ENCODE measurements around the gene CRISP1.

DNA sequence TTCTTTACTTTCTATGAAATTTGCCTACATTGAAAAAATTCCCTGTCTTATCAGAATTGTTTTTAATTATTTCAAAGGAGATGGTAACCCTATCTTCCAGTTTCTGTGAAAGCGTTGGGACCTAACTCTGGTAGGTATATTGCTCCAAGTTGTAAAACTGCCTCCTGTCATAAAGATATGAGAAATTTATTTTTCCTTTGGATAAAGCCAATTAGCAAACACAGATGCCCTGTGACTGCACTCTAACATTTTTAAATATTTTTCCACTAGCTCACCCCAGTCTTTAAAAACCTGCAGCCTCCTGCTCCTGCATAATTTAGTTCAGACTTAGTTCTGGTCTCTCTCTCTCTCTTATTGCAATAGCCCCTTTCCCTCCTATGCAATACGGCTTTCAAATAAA lies 39.0 kb upstream of the CRISP1 start:
- TF ChIP-seq, protein P1, sequence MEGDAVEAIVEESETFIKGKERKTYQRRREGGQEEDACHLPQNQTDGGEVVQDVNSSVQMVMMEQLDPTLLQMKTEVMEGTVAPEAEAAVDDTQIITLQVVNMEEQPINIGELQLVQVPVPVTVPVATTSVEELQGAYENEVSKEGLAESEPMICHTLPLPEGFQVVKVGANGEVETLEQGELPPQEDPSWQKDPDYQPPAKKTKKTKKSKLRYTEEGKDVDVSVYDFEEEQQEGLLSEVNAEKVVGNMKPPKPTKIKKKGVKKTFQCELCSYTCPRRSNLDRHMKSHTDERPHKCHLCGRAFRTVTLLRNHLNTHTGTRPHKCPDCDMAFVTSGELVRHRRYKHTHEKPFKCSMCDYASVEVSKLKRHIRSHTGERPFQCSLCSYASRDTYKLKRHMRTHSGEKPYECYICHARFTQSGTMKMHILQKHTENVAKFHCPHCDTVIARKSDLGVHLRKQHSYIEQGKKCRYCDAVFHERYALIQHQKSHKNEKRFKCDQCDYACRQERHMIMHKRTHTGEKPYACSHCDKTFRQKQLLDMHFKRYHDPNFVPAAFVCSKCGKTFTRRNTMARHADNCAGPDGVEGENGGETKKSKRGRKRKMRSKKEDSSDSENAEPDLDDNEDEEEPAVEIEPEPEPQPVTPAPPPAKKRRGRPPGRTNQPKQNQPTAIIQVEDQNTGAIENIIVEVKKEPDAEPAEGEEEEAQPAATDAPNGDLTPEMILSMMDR (IDR thresholded peaks at IDR 0.05; ENCODE audit: low read depth, low read length, poor library complexity, severe bottlenecking) = no peak
- TF ChIP-seq EZH2phosphoT487 (IDR thresholded peaks at IDR 0.05; ENCODE audit: borderline replicate concordance, low read length) = no peak
